Measurements from ENCODE around the gene PHF23.
"Not testable (repeated sequence)": the region's sequence is repeated elsewhere in the genome, so short reads cannot be mapped to it uniquely, and the experiment has no call there.

The PHF23 gene

GRCh38 chr17:7258731-7259554, 19.7 kb upstream of the PHF23 start:
- DNase-seq = no peak

- no peak for DNase-seq
Observed at GRCh38 chr17:7256766-7257456, 17.7 kb upstream of the PHF23 start.

GRCh38 chr17:7254511-7254910, 15.3 kb upstream of the PHF23 start:
- DNase-seq = no peak

GRCh38 chr17:7253082-7253481, 13.8 kb upstream of the PHF23 start:
- no peak for DNase-seq

GRCh38 chr17:7252176-7253043, 13.2 kb upstream of the PHF23 start, which contains the start of gene ELP5:
TSS of gene ELP5 (plus strand) at chr17:7252215. CDS start at chr17:7252551, 336 bp downstream.
- DNase-seq = peak; percentile 75 to 97 (median 92)

- peak; percentile 76 to 99 (median 97) for DNase-seq
Observed at GRCh38 chr17:7251661-7252175, 12.5 kb upstream of the PHF23 start, which contains the start of gene CTDNEP1. TSS of gene CTDNEP1 (minus strand) at chr17:7251734. CDS start at chr17:7251296, 438 bp downstream.

GRCh38 chr17:7250695-7251627, 11.7 kb upstream of the PHF23 start:
- DNase-seq = no peak

GRCh38 chr17:7249830-7250229, 10.6 kb upstream of the PHF23 start:
- DNase-seq = no peak

GRCh38 chr17:7249214-7249613, 10.0 kb upstream of the PHF23 start:
- no peak for DNase-seq

GRCh38 chr17:7248796-7249195, 9.5 kb upstream of the PHF23 start:
- DNase-seq = no peak

GRCh38 chr17:7246779-7247178, 7.5 kb upstream of the PHF23 start:
- no peak for DNase-seq

- not testable (repeated sequence) for DNase-seq
Observed at GRCh38 chr17:7243838-7244237, 4.6 kb upstream of the PHF23 start.

GRCh38 chr17:7243453-7243729, 4.1 kb upstream of the PHF23 start:
- no peak for DNase-seq

- peak; percentile 62 to 96 (median 93) for DNase-seq
Observed at GRCh38 chr17:7242717-7243452, 3.6 kb upstream of the PHF23 start.

- peak; percentile 76 to 96 (median 92) for DNase-seq
Observed at GRCh38 chr17:7241783-7242716, 2.8 kb upstream of the PHF23 start, which contains the start of gene GABARAP. TSS of gene GABARAP (minus strand) at chr17:7242449. CDS start at chr17:7242330, 119 bp downstream.

- DNase-seq = no peak
Observed at GRCh38 chr17:7241090-7241733, 2.0 kb upstream of the PHF23 start.

- DNase-seq = peak in 1 of 14 donors; percentile 34
Observed at GRCh38 chr17:7240375-7240774, 1.1 kb upstream of the PHF23 start.

- DNase-seq = peak in 3 of 14 donors; percentile 41 to 76 (median 66)
Observed at GRCh38 chr17:7238420-7239090, 702 bp downstream of the PHF23 start.

All from C1 segment of cervical spinal cord (tissue), 14 donors.